Ovary (tissue), 9 donors: Measurements from ENCODE around the gene MYMX. TPM values are rescaled to one million over a fixed set of nuclear protein-coding genes. Genes with fewer than 3 reads are reported as not detected.
A peak's percentile ranks its signal among the peaks of the same experiment; 100 is the strongest.

ENCODE experiments used
- DNase-seq, 5 donors: peaks; one replicate each; pipeline ENCODE4 v3.0.0-alpha.2; 2019 to 2020
- H3K27ac ChIP-seq, 2 donors: fragments of 200-600 bp; one replicate each; pipeline versions ENCODE4 v1.5.1 to v1.8.0; 2019 to 2022
- H3K27me3 ChIP-seq: fragments of 200-600 bp; one replicate; pipeline ENCODE4 v1.8.0; 2022
- H3K36me3 ChIP-seq: fragments of 200-600 bp; sonication (generic); one replicate; pipeline ENCODE4 v1.5.1; 2019
- H3K4me1 ChIP-seq: one replicate; pipeline ENCODE4 v1.8.1; 2013; ENCODE audit warnings: mild to moderate bottlenecking, moderate library complexity; ENCODE audit not compliant: insufficient read depth
- H3K4me3 ChIP-seq: fragments of 200-600 bp; sonication (generic); one replicate; pipeline ENCODE4 v1.5.1; 2017
- H3K9me3 ChIP-seq, 2 donors: fragments of 200-600 bp in 1 of 2; sonication (generic) in 1 of 2; one replicate each; pipeline versions ENCODE4 v1.5.1 to v1.8.1; 2013 to 2019; ENCODE audit warnings: mild to moderate bottlenecking in 1 of 2, moderate library complexity in 1 of 2
- EP300 ChIP-seq: sonication (generic); formaldehyde crosslinking; IDR thresholded peaks from one replicate; pipeline ENCODE4 v1.6.1; 2017; ENCODE audit warnings: antibody characterized with exemption
- POLR2A ChIP-seq: fragments of 450-650 bp; IDR thresholded peaks from one replicate; pipeline ENCODE4 v1.6.1; 2017; ENCODE audit warnings: antibody characterized with exemption, mild to moderate bottlenecking, moderate library complexity
- WGBS, 3 donors: extraction: QIAGEN DNeasy Blood & Tissue Kit in 1 of 3; methylation state at CpG; one replicate each; pipeline versions ENCODE4 v1.1.5 to v1.1.7; 2013 to 2017; 5-methylcytosine and 5-hydroxymethylcytosine counted together
- intact Hi-C, 4 donors: fragments of 100-400 bp; cut with DNase I; formaldehyde crosslinking; loops; one replicate each; pipeline versions ENCODE4 v1.11.0 to v1.15.1; 2022 to 2023
- polyA plus RNA-seq, 2 donors: library from polyadenylated mRNA; stranded (reverse); fragments of 200-250 nt in 1 of 2; fragments of 350-450 nt in 1 of 2; fragmentation: Illumina TruSeq in 1 of 2; extraction: RNeasy Lipid Tissue Mini Kit (QIAGEN cat#74804) in 1 of 2; gene quantifications; one replicate each; pipeline ENCODE4 v1.2.3, GENCODE V29; 2013 to 2014
- total RNA-seq, 7 donors: library from RNA; depleted of rRNA in 2 of 7; stranded (reverse); fragments of >200 nt in 2 of 7; fragmentation: NEBNext Ultra II Directional in 3 of 7; extraction: Animal tissue kit (Norgen Biotek cat#: 25700) in 3 of 7; gene quantifications; one replicate each; pipeline versions ENCODE4 v1.1.0 to v1.2.4, GENCODE V29; 2016 to 2023
- TF ChIP-seq, protein P1 (sequence below), 3 donors: fragments of 450-650 bp in 2 of 3; fragments of 200-600 bp in 1 of 3; IDR thresholded peaks; one replicate each; pipeline versions ENCODE4 v1.5.1 to v1.8.0; 2016 to 2022; ENCODE audit warnings: antibody characterized with exemption in 3 of 3, mild to moderate bottlenecking in 1 of 3
- donor health status: DM: no; HTN: no; CAD: no; lungs with moderate emphysema.
- donor health status: DM: no; HTN: no; CAD: no.
- donor health status: Bipolar disorder and iron deficiency.
- donor health status: DM: yes; HTN: yes; CAD: no.
- donor health status: DM: no; HTN: no; CAD: no.
- donor health status: DM: yes; HTN: yes; CAD: no.

The MYMX gene
- total and polyA plus RNA-seq, 9 donors = 0.40 to 0.50 (median 0.42) TPM; not detected in 5

DNA sequence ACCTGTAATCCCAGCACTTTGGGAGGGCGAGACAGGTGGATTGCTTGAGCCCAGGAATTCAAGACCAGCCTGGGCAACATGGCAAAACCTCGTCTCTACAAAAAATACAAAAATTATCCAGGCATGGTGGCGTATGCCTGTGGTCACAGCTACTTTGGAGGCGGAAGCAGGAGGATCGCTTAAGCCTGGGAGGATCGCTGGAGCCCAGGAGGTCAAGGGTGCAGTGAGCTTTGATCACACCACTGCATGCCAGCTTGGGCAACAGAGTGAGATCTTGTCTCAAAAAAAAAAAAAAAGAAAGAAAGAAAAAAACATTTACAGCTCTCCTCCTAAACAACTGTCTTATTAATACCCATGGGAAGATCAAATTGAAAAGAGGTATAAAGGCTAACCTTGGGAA, 8.8 kb upstream of the MYMX start:
- H3K9me3 ChIP-seq = no peaks in the 10 kb centered on the region
- no peak overlapping the region for H3K4me3 ChIP-seq
- H3K4me1 ChIP-seq = peaks cover under 1% of the 10 kb centered on the region
- intact Hi-C loops = no loop called here
- H3K36me3 ChIP-seq = no peaks in the 10 kb centered on the region
- H3K27ac ChIP-seq = no peak overlapping the region
- 86 to 93% (median 90%) methylated on average over 6 of the region's 6 CpGs for WGBS, 3 donors
- DNase-seq = no peak
- no peak for TF ChIP-seq EP300
- TF ChIP-seq POLR2A = no peak
- TF ChIP-seq, protein P1, sequence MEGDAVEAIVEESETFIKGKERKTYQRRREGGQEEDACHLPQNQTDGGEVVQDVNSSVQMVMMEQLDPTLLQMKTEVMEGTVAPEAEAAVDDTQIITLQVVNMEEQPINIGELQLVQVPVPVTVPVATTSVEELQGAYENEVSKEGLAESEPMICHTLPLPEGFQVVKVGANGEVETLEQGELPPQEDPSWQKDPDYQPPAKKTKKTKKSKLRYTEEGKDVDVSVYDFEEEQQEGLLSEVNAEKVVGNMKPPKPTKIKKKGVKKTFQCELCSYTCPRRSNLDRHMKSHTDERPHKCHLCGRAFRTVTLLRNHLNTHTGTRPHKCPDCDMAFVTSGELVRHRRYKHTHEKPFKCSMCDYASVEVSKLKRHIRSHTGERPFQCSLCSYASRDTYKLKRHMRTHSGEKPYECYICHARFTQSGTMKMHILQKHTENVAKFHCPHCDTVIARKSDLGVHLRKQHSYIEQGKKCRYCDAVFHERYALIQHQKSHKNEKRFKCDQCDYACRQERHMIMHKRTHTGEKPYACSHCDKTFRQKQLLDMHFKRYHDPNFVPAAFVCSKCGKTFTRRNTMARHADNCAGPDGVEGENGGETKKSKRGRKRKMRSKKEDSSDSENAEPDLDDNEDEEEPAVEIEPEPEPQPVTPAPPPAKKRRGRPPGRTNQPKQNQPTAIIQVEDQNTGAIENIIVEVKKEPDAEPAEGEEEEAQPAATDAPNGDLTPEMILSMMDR (IDR thresholded peaks at IDR 0.05) = no peak
- H3K27me3 ChIP-seq = no peaks in the 10 kb centered on the region

DNA sequence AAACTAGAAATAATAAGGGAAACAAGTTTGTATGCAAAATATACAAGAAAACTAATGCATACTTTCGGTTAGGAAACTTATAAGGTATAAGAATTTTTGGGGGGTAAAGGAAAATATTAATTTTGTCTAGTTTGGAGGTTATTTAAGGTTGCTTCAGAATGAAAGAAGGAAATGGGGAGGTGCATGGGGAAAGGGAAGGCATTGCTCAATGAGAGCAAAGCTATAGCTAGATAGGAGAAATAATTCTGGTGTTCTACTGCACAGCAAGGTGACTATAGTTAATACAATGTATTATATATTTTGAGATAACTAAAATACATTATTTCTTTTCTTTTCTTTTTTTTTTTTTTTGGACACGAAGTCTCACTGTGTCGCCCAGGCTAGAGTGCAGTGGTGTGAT, 5.4 kb upstream of the MYMX start:
- no peak overlapping the region for H3K27ac ChIP-seq
- no peaks in the 10 kb centered on the region for H3K4me1 ChIP-seq
- DNase-seq = no peak
- no peak overlapping the region for H3K4me3 ChIP-seq
- H3K36me3 ChIP-seq = no peaks in the 10 kb centered on the region
- intact Hi-C loops = no loop called here
- no peaks in the 10 kb centered on the region for H3K9me3 ChIP-seq
- TF ChIP-seq EP300 (no peak), POLR2A (no peak)
- TF ChIP-seq, protein P1 (IDR thresholded peaks at IDR 0.05) = no peak
- no peaks in the 10 kb centered on the region for H3K27me3 ChIP-seq
- WGBS, 3 donors = 82 to 90% (median 87%) methylated on average over 3 of the region's 3 CpGs

DNA sequence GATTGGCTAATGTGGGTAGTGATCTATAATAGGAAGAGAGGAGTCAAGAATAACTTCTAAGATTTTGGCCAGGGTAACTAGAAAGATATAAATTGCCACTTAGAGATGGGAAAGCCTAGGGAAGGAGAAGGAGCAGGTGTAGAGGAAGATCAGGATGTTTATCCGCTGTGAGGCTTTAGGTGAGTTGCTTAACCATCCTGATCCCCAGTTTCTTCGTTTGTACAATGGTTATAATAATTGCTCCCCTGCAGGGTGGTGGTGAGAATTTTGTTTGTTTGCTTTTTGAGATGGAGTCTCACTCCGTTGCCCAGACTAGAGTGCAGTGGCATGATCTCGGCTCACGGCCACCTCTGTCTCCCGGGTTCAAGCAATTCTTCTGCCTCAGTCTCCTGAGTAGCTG, 2.4 kb upstream of the MYMX start:
- TF ChIP-seq EP300 (no peak), POLR2A (no peak)
- TF ChIP-seq, protein P1 (IDR thresholded peaks at IDR 0.05) = no peak
- DNase-seq = no peak
- Histone ChIP-seq H3K36me3 (no peaks in the 10 kb centered on the region), H3K4me1 (peaks cover 5% of the 10 kb centered on the region), H3K9me3 (no peaks in the 10 kb centered on the region), H3K4me3 (no peak overlapping the region), H3K27ac (no peak overlapping the region), H3K27me3 (no peaks in the 10 kb centered on the region)
- intact Hi-C loops = no loop called here
- 93 to 94% (median 94%) methylated on average over 6 of the region's 6 CpGs for WGBS, 3 donors

DNA sequence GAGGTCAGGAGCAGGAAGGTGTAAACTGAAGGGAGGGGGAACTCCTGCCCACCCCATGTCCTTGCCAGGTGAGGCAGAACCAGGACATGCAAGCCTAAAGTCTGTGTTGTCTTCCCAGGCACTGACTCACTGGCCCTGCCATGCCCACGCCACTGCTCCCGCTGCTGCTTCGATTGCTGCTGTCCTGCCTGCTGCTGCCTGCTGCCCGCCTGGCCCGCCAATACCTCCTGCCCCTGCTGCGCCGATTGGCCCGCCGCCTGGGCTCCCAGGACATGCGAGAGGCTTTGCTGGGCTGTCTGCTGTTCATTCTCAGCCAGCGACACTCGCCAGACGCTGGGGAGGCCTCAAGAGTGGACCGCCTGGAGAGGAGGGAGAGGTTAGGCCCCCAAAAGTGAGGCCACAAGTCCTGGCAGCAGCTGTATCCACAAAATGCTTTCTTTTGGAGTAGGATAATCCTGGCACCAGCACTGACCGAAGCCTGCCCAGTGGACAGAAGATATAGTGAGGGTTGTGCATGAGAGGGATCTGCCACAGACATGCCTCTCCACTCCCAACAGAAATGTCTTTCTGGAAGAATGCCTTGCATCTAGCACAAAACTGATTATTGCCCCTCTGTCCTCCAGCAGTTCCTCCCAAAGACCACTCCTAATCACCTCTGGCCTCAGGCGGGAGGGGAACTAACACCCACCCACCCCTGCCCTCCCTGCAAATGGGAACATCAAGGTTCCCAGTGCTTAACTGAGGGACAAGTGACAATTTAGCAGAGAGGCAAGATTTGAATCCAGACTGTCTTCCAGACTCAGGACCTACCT, 812 bp downstream of the MYMX start:
- intact Hi-C loops = no loop called here
- Histone ChIP-seq H3K4me3 (no peak overlapping the region), H3K9me3 (no peaks in the 10 kb centered on the region), H3K27ac (no peak overlapping the region), H3K27me3 (no peaks in the 10 kb centered on the region), H3K4me1 (peaks cover 14% of the 10 kb centered on the region), H3K36me3 (no peaks in the 10 kb centered on the region)
- DNase-seq = peak in 4 of 5 donors; percentile 21 to 55 (median 50)
- no peak for TF ChIP-seq POLR2A
- TF ChIP-seq EP300 = no peak
- TF ChIP-seq, protein P1 (IDR thresholded peaks at IDR 0.05) = no peak
- 43 to 63% (median 48%) methylated on average over 16 of the region's 16 CpGs for WGBS, 3 donors
